ENCODE data around the gene RUVBL1. TPM values are rescaled to one million over a fixed set of nuclear protein-coding genes. Genes with fewer than 3 reads are reported as not detected.

RUVBL1 gene
- total RNA-seq, 4 donors from 2014 or later = 14.4 to 21.2 (median 19.8) TPM

- TF ChIP-seq POLR2A (IDR thresholded peaks at IDR 0.05) = no peak
- TF ChIP-seq CTCF (IDR thresholded peaks at IDR 0.05) = no peak
- intact Hi-C loops (cut with DNase I; ENCODE audit: low total_unique reads) = loop anchor here (10.0 kb wide), 1 partner anchor 418 kb away; the partner anchor contains the start of gene GATA2
- WGBS, 2 donors = 2 to 6% methylated on average over 10 to 32 of the region's 79 CpGs
- DNase-seq (ENCODE audit: low spot score in 2 of 2) = no peak
- H3K4me3 ChIP-seq (ENCODE audit: low read depth, poor library complexity, severe bottlenecking) = peak overlapping the region; percentile 22
Measured at GRCh38 chr3:128076483-128077201, 47.0 kb downstream of the RUVBL1 start.

GRCh38 chr3:128075522-128076482, 47.8 kb downstream of the RUVBL1 start:
- WGBS, 2 donors = 3 to 5% methylated on average over 41 to 66 of the region's 78 CpGs
- peak overlapping the region; percentile 22 for H3K4me3 ChIP-seq (ENCODE audit: low read depth, poor library complexity, severe bottlenecking)
- no peak for TF ChIP-seq POLR2A (IDR thresholded peaks at IDR 0.05)
- peak in 1 of 3 donors; percentile 33 for TF ChIP-seq CTCF (IDR thresholded peaks at IDR 0.05)
- intact Hi-C loops (cut with DNase I; ENCODE audit: low total_unique reads) = loop anchor here (10.0 kb wide), 1 partner anchor 419 kb away; the partner anchor contains the start of gene GATA2
- DNase-seq (ENCODE audit: low spot score in 2 of 2) = peak; percentile 78 to 97

GRCh38 chr3:128074851-128075521, 48.6 kb downstream of the RUVBL1 start:
- WGBS, 2 donors = 8 to 10% methylated on average over 7 of the region's 7 CpGs
- H3K4me3 ChIP-seq (ENCODE audit: low read depth, poor library complexity, severe bottlenecking) = no peak overlapping the region
- intact Hi-C loops (cut with DNase I; ENCODE audit: low total_unique reads) = loop anchor here (10.0 kb wide), 1 partner anchor 420 kb away; the partner anchor contains the start of gene GATA2
- no peak for DNase-seq (ENCODE audit: low spot score in 2 of 2)
- TF ChIP-seq POLR2A (IDR thresholded peaks at IDR 0.05) (no peak), CTCF (IDR thresholded peaks at IDR 0.05) (no peak)

GRCh38 chr3:128073807-128074206, 49.8 kb downstream of the RUVBL1 start:
- intact Hi-C loops (cut with DNase I; ENCODE audit: low total_unique reads) = loop anchor here (10.0 kb wide), 1 partner anchor 421 kb away; the partner anchor contains the start of gene GATA2
- TF ChIP-seq POLR2A (IDR thresholded peaks at IDR 0.05) (no peak), CTCF (IDR thresholded peaks at IDR 0.05) (no peak)
- DNase-seq (ENCODE audit: low spot score in 2 of 2) = no peak
- 67 to 83% methylated on average over 2 of the region's 2 CpGs for whole genome bisulfite sequencing, 2 donors
- H3K4me3 ChIP-seq (ENCODE audit: low read depth, poor library complexity, severe bottlenecking) = no peak overlapping the region

- no peak overlapping the region for H3K4me3 ChIP-seq (ENCODE audit: low read depth, poor library complexity, severe bottlenecking)
- WGBS, 2 donors = 86 to 87% methylated on average over 6 of the region's 6 CpGs
- TF ChIP-seq POLR2A (IDR thresholded peaks at IDR 0.05) = no peak
- no peak for TF ChIP-seq CTCF (IDR thresholded peaks at IDR 0.05)
- intact Hi-C loops (cut with DNase I; ENCODE audit: low total_unique reads) = loop anchor here (10.0 kb wide), 1 partner anchor 422 kb away; the partner anchor contains the start of gene GATA2
- no peak for DNase-seq (ENCODE audit: low spot score in 2 of 2)
Measured at GRCh38 chr3:128073185-128073725, 50.4 kb downstream of the RUVBL1 start.

All from lower leg skin (tissue), 4 donors.